ENCODE results near the gene NOXO1. TPM values are rescaled to one million over a fixed set of nuclear protein-coding genes. Genes with fewer than 3 reads are reported as not detected.

The NOXO1 gene
- total and polyA plus RNA-seq, 10 of the 15 experiments (the other 5 are each of a cell fraction or from before 2014, with no cell fraction given) = 0.09 to 0.76 (median 0.26) TPM; not detected in 4

- no peak for TF ChIP-seq EZH2 (IDR thresholded peaks at IDR 0.05; ENCODE audit: borderline replicate concordance, control insufficient read depth, low read depth, low read length)
- TF ChIP-seq, protein P1, sequence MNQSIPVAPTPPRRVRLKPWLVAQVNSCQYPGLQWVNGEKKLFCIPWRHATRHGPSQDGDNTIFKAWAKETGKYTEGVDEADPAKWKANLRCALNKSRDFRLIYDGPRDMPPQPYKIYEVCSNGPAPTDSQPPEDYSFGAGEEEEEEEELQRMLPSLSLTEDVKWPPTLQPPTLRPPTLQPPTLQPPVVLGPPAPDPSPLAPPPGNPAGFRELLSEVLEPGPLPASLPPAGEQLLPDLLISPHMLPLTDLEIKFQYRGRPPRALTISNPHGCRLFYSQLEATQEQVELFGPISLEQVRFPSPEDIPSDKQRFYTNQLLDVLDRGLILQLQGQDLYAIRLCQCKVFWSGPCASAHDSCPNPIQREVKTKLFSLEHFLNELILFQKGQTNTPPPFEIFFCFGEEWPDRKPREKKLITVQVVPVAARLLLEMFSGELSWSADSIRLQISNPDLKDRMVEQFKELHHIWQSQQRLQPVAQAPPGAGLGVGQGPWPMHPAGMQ (IDR thresholded peaks at IDR 0.05; ENCODE audit: borderline replicate concordance) = no peak
- TF ChIP-seq ZBTB40 (IDR thresholded peaks at IDR 0.05; ENCODE audit: borderline replicate concordance) = no peak
- TF ChIP-seq SUPT20H (IDR thresholded peaks at IDR 0.05; ENCODE audit: borderline replicate concordance, control insufficient read depth, low read depth, low read length) = no peak
- no peak for TF ChIP-seq CREB1 (IDR thresholded peaks at IDR 0.05; ENCODE audit: low read depth)
- TF ChIP-seq PKNOX1 (IDR thresholded peaks at IDR 0.05) = no peak
- peak; percentile 78; the same call in 1 of the 2 replicates for TF ChIP-seq STAT1 (conservative IDR thresholded peaks at IDR 0.05)
- no peak for TF ChIP-seq YBX1 (IDR thresholded peaks at IDR 0.05)
- 0 out of 2 replicates have a peak, but pooled peaks have one; percentile 62 for TF ChIP-seq ZNF24 (IDR thresholded peaks at IDR 0.05)
- no peak for TF ChIP-seq POLR2AphosphoS2 (IDR thresholded peaks at IDR 0.05; ENCODE audit: low read depth, low read length)
- no peak for TF ChIP-seq CBFB (IDR thresholded peaks at IDR 0.05; ENCODE audit: low read depth)
- TF ChIP-seq PML (IDR thresholded peaks at IDR 0.05; ENCODE audit: low read length) = no peak
- TF ChIP-seq, protein P2, sequence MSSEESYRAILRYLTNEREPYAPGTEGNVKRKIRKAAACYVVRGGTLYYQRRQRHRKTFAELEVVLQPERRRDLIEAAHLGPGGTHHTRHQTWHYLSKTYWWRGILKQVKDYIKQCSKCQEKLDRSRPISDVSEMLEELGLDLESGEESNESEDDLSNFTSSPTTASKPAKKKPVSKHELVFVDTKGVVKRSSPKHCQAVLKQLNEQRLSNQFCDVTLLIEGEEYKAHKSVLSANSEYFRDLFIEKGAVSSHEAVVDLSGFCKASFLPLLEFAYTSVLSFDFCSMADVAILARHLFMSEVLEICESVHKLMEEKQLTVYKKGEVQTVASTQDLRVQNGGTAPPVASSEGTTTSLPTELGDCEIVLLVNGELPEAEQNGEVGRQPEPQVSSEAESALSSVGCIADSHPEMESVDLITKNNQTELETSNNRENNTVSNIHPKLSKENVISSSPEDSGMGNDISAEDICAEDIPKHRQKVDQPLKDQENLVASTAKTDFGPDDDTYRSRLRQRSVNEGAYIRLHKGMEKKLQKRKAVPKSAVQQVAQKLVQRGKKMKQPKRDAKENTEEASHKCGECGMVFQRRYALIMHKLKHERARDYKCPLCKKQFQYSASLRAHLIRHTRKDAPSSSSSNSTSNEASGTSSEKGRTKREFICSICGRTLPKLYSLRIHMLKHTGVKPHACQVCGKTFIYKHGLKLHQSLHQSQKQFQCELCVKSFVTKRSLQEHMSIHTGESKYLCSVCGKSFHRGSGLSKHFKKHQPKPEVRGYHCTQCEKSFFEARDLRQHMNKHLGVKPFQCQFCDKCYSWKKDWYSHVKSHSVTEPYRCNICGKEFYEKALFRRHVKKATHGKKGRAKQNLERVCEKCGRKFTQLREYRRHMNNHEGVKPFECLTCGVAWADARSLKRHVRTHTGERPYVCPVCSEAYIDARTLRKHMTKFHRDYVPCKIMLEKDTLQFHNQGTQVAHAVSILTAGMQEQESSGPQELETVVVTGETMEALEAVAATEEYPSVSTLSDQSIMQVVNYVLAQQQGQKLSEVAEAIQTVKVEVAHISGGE (CRISPR knock-in tag; IDR thresholded peaks at IDR 0.05) = no peak
- TF ChIP-seq HCFC1 (IDR thresholded peaks at IDR 0.05; ENCODE audit: low read length) = peak; percentile 22; the same call in 1 of the 2 replicates
- no peak; the same call in 1 of the 2 replicates for TF ChIP-seq POLR2AphosphoS5 (IDR thresholded peaks at IDR 0.05; ENCODE audit: low read length)
- TF ChIP-seq PAX5 (IDR thresholded peaks at IDR 0.05; ENCODE audit: borderline replicate concordance, low read depth, low read length) = no peak
- peak; percentile 70; the same call in 1 of the 2 replicates for TF ChIP-seq DPF2 (IDR thresholded peaks at IDR 0.05)
- TF ChIP-seq, protein P3, sequence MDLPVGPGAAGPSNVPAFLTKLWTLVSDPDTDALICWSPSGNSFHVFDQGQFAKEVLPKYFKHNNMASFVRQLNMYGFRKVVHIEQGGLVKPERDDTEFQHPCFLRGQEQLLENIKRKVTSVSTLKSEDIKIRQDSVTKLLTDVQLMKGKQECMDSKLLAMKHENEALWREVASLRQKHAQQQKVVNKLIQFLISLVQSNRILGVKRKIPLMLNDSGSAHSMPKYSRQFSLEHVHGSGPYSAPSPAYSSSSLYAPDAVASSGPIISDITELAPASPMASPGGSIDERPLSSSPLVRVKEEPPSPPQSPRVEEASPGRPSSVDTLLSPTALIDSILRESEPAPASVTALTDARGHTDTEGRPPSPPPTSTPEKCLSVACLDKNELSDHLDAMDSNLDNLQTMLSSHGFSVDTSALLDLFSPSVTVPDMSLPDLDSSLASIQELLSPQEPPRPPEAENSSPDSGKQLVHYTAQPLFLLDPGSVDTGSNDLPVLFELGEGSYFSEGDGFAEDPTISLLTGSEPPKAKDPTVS (IDR thresholded peaks at IDR 0.05; ENCODE audit: low read depth, low read length) = no peak
- peak; percentile 89 for TF ChIP-seq SMC3 (IDR thresholded peaks at IDR 0.05; ENCODE audit: borderline replicate concordance, low read length)
Measured at GRCh38 chr16:1929578-1930337, 51.5 kb downstream of the NOXO1 start (continued).

Measured in GM12878 (cell line).